ENCODE measurements around the gene HOXD4.

HOXD4 gene

DNA sequence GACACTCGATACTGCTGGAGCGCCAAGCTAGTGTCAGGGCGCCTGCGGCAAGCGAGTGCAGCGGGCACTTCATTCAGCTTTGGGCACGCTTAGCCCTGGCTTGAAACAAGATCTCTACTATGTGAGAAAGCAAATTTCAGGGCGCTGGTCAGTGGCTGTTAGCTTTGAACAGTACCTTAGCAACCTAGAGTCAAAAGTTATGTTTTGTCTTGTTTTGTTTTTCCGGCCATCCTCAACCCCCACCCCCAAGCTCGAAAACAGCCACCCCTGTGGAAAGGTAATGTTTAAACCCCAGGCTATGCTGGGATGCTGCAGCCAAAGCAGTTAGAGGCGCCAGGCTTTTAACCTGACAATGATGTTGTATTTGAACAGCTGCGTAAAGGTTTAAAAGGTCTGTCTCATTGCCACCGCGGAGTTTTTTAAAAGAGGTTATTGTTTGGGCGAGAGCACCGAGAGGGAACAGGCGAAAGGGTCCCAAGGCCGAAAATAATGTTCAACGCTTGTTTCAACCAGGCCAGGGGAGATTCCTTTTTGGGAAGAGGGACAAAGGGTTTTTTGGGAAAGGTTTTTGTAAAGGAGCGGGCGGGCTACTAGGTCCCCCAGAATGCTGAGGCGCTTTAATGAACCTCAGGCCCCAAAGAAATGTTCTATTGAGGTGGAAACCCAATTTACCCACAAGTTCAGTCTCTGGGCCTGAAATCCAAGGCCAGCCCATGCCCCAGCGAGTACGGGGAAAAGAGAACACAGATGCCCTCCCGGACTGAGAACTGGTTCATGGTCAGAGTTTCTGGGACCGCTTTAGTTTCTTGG lies 37.0 kb upstream of the HOXD4 start:
- DNase-seq, result no peak

DNA sequence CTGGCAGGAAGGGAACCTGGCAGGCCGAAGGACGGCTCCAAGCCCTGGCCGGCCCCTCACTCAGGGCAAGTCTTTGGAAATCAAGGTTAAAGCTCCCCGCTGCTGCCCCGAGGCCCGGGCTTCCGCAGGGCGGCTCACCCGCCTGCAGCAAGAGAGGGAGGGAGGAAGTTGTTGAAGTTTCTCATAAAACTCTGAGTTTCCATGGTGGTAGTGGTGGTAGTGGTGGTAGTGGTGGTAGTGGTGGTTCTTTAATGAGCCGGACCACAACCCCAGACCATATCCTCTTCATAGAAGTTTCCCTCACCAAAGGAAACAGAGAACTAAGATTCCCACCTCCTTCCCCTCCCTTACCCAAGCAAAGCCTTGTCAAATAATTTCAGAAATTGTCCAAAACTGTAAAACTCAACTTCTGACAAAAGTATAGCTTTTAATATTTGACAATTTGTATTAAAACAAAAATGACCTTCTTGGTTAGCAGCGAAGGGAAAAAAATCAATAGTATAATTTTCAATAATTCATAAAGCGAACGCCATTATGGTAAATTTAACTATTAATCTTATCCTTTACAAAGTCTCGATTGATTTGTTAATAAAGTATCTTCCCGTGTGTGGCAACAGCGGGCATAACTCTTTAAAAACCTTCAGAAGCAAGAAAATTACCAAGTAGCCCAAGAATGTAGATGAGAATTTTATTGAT lies 36.3 kb upstream of the HOXD4 start:
- no peak for DNase-seq

DNA sequence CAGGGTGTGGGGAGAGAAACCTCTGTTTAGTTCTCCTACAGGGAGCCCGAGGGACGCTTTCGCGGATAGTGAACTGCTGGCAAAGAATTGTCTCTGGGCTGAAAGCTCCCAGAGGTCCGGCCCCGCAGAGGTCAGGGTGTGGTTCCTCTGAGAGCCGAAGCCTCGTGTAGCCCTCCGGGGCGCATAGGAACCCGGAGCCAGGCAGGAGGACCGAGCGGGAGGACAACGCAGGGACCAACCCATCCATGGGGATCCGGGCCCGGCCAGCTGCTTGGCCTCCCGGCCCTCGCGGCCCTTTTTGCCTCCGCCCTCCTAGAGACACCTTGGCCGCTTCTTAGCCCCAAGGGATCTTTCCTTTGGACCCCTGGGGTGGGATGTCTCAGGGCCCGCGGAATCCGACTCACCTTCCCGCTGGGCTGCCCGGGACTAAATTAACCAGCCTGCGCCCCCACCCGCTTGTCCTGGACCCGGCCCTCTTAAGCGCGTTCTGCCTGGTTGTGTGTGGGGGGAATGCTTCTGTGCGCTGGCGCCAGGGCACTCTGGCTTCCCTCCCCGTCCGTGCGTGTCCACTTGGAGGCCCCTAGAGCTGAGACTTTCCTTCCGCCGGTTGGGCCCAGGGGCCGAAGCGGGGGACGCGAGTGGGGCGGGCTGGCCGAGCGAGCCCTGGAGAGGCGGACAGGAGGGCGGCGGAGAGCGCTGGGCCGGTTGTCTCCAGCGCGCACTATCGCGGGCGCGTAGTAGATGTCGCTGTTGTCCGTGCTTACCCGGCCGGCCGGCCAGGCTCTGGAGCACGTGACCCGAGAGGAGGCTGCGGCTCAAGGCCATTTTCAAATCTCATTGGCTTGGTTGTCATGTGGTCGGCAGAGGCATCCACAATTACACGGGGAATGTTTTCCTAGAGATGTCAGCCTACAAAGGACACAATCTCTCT lies 35.2 kb upstream of the HOXD4 start, which contains the start of gene HOXD10:
Gene HOXD10 (plus strand): TSS at position 896 of the 931 bp plus-strand sequence. CDS start 56 bp downstream, outside the sequence.
- no peak for DNase-seq

- DNase-seq, result no peak
Observed at GRCh38 chr2:176117162-176117822, 34.1 kb upstream of the HOXD4 start.

GRCh38 chr2:176117823-176118371 lies 33.5 kb upstream of the HOXD4 start:
- DNase-seq, result no peak

DNA sequence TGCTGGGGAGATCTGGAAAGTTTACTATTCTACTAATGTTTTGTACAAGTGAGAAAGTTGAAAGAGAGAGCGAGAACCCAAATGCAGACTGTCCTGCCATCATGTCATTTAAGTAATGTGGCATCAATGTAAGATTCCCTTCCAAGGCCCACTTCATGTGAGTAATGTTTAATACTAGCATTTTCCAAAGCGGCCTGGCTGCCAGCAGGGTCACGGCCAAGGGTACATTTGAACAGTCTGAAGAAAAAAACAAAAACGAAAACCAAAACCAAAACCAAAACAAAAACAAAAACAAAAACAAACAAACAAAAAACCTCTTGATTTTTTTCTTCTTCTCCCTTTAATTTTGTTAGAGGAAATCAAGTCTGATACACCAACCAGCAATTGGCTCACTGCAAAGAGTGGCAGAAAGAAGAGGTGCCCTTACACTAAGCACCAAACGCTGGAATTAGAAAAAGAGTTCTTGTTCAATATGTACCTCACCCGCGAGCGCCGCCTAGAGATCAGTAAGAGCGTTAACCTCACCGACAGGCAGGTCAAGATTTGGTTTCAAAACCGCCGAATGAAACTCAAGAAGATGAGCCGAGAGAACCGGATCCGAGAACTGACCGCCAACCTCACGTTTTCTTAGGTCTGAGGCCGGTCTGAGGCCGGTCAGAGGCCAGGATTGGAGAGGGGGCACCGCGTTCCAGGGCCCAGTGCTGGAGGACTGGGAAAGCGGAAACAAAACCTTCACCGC lies 32.6 kb upstream of the HOXD4 start:
- DNase-seq, result peak; percentile 32

GRCh38 chr2:176120364-176121189 lies 30.8 kb upstream of the HOXD4 start:
- no peak for DNase-seq

- DNase-seq, result no peak
Observed at GRCh38 chr2:176121190-176122051, 29.9 kb upstream of the HOXD4 start.

DNA sequence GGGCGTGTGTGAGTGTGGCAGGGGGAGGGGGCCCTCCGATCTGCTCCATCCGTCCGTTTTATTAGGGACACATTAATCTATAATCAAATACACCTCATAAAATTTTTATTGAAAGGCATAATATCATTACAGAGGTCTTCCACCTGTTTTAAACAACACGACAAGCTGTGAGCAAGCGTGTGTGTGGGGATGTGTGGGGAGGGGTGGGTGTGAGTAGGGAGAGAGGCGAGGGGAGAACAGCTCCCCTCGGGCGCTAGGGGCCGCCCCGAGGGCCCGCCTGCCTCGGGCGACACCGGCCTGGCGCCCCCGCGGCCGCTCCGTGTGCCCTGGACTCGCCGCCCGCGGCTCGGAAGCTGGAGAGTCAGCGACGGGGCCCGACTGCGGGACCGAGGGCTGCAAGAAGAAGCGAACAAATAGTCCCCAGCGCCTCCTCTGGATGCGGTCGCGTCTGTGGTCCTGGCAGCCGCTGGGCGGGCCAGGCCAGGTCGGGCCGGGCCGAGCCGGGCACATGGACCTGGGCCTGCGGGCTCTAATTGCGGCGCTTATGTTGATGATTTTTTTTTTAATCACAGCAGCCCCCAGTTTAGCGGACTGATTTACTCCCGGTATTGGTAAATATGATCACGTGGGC lies 29.2 kb upstream of the HOXD4 start:
- DNase-seq, result no peak

- no peak for DNase-seq
Observed at GRCh38 chr2:176122683-176123410, 28.5 kb upstream of the HOXD4 start, which contains the start of gene HOXD9. Gene HOXD9 (plus strand): TSS chr2:176122719. CDS start chr2:176122769, 50 bp downstream.

DNA sequence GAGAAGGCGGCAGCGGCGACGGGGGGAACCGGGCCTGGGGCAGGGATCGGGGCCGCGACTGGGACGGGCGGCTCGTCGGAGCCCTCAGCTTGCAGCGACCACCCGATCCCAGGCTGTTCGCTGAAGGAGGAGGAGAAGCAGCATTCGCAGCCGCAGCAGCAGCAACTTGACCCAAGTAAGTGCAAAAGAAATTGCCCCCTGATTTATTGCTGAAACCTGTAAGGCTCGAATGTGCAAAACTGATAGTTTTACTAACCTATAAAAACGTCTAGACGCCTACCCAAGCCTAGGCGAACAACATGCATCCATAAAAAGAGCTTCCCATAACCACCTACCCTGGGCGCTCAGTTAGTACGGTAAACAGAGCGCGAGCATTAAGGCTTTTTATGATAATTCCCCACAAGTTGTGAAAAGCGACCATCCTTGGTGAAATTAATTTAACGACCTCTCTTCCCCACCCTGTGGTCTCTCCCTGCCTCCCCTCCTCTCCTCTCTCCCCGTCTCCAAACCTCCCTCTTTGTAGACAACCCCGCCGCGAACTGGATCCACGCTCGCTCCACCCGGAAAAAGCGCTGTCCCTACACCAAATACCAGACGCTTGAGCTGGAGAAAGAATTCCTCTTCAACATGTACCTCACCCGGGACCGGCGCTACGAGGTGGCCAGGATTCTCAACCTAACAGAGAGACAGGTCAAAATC lies 27.8 kb upstream of the HOXD4 start:
- no peak for DNase-seq

- no peak for DNase-seq
Observed at GRCh38 chr2:176124110-176124946, 27.0 kb upstream of the HOXD4 start.

DNA sequence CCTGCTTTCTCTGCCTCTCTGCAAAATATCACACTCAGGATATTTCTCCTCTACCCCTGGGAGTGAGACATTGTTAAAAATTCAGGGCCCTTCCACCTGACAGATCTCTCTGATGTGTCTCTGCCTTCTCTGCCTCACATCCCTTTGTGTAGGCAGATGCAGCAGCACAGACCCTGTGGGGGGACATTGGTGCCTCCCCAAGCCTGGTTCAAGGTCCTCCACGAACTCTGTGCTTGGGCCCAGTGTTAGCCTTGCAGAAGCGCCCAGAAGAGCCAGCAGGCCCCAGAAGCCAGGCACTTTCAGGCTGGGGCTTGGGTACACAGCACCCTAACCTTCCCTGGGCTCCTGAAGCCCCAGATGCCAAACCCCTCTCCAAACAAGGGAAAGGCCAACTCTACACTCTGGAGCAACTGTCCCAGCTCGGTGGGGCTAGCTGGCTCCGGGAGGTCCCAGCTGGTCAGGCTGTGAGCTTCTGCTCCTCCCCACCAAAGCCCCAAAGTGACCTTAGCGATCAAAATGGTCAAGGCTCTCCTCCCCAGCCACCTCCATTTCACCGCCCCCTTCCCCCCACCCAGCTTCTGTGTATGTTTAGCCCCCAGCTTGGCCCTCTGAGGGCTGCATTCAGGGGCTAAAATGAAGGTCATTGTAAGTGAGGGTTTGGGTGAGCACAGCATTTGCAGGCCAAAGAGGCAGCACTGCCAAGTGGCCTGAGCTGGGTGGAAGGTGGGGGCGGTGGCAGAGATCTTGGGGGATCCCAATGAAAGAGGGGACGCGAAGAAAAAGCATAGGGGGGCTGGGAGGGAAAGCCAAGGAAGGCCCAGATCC lies 26.2 kb upstream of the HOXD4 start:
- no peak for DNase-seq

GRCh38 chr2:176125772-176126054 lies 25.6 kb upstream of the HOXD4 start:
- DNase-seq, result no peak

- DNase-seq, result peak; percentile 34
Observed at GRCh38 chr2:176126929-176127773, 24.2 kb upstream of the HOXD4 start.
